ENCODE measurements around the gene SUPT20H. TPM values are rescaled to one million over a fixed set of nuclear protein-coding genes. Genes with fewer than 3 reads are reported as not detected.

The SUPT20H gene
- total RNA-seq, 1 experiment from 2014 or later: 82.6 TPM

- CTCF ChIA-PET: no interaction called here
- no TSS peak for BruUV-seq (replicated peaks)
- Histone ChIP-seq H3K27ac (ENCODE audit: low read depth, low read length, poor library complexity, severe bottlenecking) (no peak overlapping the region), H3K9me3 (ENCODE audit: low read depth, low read length, poor library complexity, severe bottlenecking) (no peaks in the 10 kb centered on the region), H3K36me3 (ENCODE audit: insufficient read depth, low read length, poor library complexity, severe bottlenecking) (peaks cover 54% of the 10 kb centered on the region), H3K4me3 (ENCODE audit: low read depth, low read length, poor library complexity, severe bottlenecking) (no peak overlapping the region), H3K27me3 (replicated peaks; ENCODE audit: insufficient read depth, low read depth, low read length, poor library complexity) (no peaks in the 10 kb centered on the region), H3K4me1 (ENCODE audit: insufficient read depth, low read length, poor library complexity, severe bottlenecking) (peaks cover 24% of the 10 kb centered on the region)
- intact Hi-C loops (cut with micrococcal nuclease; ENCODE audit: unreplicated experiment): loop anchor here (10.0 kb wide), 1 partner anchor 751 kb away; the partner anchor contains the start of gene CCDC169
- POLR2A ChIA-PET (ENCODE audit: low non-redundant PET): no interaction called here
- no peak for DNase-seq (ENCODE audit: low spot score)
- TF ChIP-seq EZH2 (IDR thresholded peaks at IDR 0.05; ENCODE audit: borderline replicate concordance, low read depth, low read length, poor library complexity, severe bottlenecking) (no peak), CTCF (conservative IDR thresholded peaks at IDR 0.05; ENCODE audit: low read depth, low read length) (no peak)
These were observed 13.4 kb downstream of the SUPT20H start for GRCh38 chr13:37046062-37046461.

GRCh38 chr13:37040789-37041188, 18.7 kb downstream of the SUPT20H start:
- CTCF ChIA-PET: no interaction called here
- no peaks in the 10 kb centered on the region for H3K4me1 ChIP-seq (ENCODE audit: insufficient read depth, low read length, poor library complexity, severe bottlenecking)
- intact Hi-C loops (cut with micrococcal nuclease; ENCODE audit: unreplicated experiment): loop anchor here (10.0 kb wide), 1 partner anchor 746 kb away; the partner anchor contains the start of gene CCDC169
- H3K27me3 ChIP-seq (replicated peaks; ENCODE audit: insufficient read depth, low read depth, low read length, poor library complexity): no peaks in the 10 kb centered on the region
- no peak for DNase-seq (ENCODE audit: low spot score)
- POLR2A ChIA-PET (ENCODE audit: low non-redundant PET): no interaction called here
- no TSS peak for BruUV-seq (replicated peaks)
- H3K27ac ChIP-seq (ENCODE audit: low read depth, low read length, poor library complexity, severe bottlenecking): no peak overlapping the region
- H3K36me3 ChIP-seq (ENCODE audit: insufficient read depth, low read length, poor library complexity, severe bottlenecking): peaks cover 86% of the 10 kb centered on the region
- no peak overlapping the region for H3K4me3 ChIP-seq (ENCODE audit: low read depth, low read length, poor library complexity, severe bottlenecking)
- TF ChIP-seq CTCF (conservative IDR thresholded peaks at IDR 0.05; ENCODE audit: low read depth, low read length) (no peak), EZH2 (IDR thresholded peaks at IDR 0.05; ENCODE audit: borderline replicate concordance, low read depth, low read length, poor library complexity, severe bottlenecking) (no peak)
- no peaks in the 10 kb centered on the region for H3K9me3 ChIP-seq (ENCODE audit: low read depth, low read length, poor library complexity, severe bottlenecking)

- no peaks in the 10 kb centered on the region for H3K9me3 ChIP-seq (ENCODE audit: low read depth, low read length, poor library complexity, severe bottlenecking)
- no peak for DNase-seq (ENCODE audit: low spot score)
- intact Hi-C loops (cut with micrococcal nuclease; ENCODE audit: unreplicated experiment): loop anchor here (10.0 kb wide), 1 partner anchor 745 kb away; the partner anchor contains the start of gene CCDC169
- ChIA-PET POLR2A (ENCODE audit: low non-redundant PET) (interaction anchor here (0.7 kb wide), 1 partner anchor 1180 kb away, joined by 3 read pairs; no protein-coding TSS in a partner anchor), CTCF (no interaction called here)
- no peak overlapping the region for H3K27ac ChIP-seq (ENCODE audit: low read depth, low read length, poor library complexity, severe bottlenecking)
- no peaks in the 10 kb centered on the region for H3K27me3 ChIP-seq (replicated peaks; ENCODE audit: insufficient read depth, low read depth, low read length, poor library complexity)
- H3K4me1 ChIP-seq (ENCODE audit: insufficient read depth, low read length, poor library complexity, severe bottlenecking): no peaks in the 10 kb centered on the region
- no peak overlapping the region for H3K4me3 ChIP-seq (ENCODE audit: low read depth, low read length, poor library complexity, severe bottlenecking)
- TF ChIP-seq EZH2 (IDR thresholded peaks at IDR 0.05; ENCODE audit: borderline replicate concordance, low read depth, low read length, poor library complexity, severe bottlenecking): no peak
- no peak for TF ChIP-seq CTCF (conservative IDR thresholded peaks at IDR 0.05; ENCODE audit: low read depth, low read length)
- H3K36me3 ChIP-seq (ENCODE audit: insufficient read depth, low read length, poor library complexity, severe bottlenecking): peaks cover 92% of the 10 kb centered on the region
- no TSS peak for BruUV-seq (replicated peaks)
These were observed 19.6 kb downstream of the SUPT20H start for GRCh38 chr13:37039896-37040295.

Data from A673 (cell line).